ENCODE data around the gene CUEDC2.

DNA sequence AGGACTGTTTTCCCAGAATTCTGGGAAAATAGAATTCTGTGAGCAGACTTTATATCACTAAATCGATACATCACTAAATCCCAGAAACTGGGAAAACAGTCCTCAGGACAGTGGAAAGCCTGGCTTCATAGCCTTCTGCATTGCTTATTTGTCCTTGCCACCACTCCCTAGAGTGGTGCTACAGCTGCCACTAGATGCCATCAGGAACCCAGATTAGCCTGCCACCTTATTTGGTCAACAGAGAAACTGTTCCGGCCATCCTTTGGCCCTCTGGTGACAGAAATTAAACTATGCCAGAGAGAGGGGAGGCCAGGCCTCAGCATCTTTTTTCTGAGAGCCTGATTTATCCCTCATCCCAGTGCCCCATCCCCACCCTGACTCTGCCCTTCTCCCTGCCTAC is 56.5 kb downstream of the CUEDC2 start:
- TF ChIP-seq, protein P1, sequence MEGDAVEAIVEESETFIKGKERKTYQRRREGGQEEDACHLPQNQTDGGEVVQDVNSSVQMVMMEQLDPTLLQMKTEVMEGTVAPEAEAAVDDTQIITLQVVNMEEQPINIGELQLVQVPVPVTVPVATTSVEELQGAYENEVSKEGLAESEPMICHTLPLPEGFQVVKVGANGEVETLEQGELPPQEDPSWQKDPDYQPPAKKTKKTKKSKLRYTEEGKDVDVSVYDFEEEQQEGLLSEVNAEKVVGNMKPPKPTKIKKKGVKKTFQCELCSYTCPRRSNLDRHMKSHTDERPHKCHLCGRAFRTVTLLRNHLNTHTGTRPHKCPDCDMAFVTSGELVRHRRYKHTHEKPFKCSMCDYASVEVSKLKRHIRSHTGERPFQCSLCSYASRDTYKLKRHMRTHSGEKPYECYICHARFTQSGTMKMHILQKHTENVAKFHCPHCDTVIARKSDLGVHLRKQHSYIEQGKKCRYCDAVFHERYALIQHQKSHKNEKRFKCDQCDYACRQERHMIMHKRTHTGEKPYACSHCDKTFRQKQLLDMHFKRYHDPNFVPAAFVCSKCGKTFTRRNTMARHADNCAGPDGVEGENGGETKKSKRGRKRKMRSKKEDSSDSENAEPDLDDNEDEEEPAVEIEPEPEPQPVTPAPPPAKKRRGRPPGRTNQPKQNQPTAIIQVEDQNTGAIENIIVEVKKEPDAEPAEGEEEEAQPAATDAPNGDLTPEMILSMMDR (IDR thresholded peaks at IDR 0.05; ENCODE audit: insufficient read depth, low read length, poor library complexity, severe bottlenecking), result no peak
- no peak for TF ChIP-seq EZH2phosphoT487 (conservative IDR thresholded peaks at IDR 0.05; ENCODE audit: low read length)
